ENCODE measurements around the gene ADGRD1.
"Not testable (repeated sequence)": the region's sequence is repeated elsewhere in the genome, so short reads cannot be mapped to it uniquely, and the experiment has no call there.

The ADGRD1 gene

DNA sequence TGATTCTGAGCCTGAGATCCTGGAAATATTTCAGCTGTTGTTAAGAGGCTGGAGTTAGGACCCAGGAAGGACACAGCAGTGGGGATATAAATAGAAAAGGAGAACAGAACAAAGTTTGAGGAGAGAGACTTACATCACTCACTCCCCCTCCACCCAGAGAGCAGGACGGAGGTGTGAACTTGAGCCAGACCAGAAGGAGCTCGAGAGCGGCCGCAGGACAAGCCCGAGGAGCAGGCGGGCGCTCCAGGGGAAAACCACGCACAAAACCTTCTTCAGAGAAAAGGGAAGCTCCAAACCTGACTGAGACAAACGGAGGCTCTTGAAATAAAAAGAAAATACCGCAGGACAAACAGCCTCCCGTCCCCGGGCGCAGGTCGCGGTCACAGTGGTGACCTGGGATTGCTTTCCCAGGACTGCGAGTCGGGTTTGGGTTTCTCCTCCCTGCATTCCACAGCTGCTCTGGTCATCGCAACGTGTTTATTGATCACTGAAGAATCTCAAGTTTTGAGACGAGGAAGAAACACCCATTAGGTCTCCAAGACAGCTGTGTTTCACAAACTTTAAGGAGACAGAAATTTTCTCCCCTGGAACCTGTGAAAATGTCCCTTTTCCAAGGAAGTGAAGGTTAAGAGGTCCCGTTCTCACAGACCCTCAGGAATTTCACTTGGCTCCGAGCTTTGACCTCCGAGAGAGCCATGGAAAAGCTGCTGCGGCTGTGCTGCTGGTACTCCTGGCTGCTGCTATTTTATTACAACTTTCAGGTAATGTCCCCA lies at the start of gene ADGRD1:
TSS of gene ADGRD1 (plus strand) at position 137 of the 773 bp plus-strand sequence. CDS start at position 696, 559 bp downstream.
- no peak for DNase-seq
- in situ Hi-C loops (cut with HindIII; ENCODE audit: low pct_ligation_motif_present, low pct_unique_long_range_greater_than_20kb, low sequenced_read_pairs) = no loop called here

DNA sequence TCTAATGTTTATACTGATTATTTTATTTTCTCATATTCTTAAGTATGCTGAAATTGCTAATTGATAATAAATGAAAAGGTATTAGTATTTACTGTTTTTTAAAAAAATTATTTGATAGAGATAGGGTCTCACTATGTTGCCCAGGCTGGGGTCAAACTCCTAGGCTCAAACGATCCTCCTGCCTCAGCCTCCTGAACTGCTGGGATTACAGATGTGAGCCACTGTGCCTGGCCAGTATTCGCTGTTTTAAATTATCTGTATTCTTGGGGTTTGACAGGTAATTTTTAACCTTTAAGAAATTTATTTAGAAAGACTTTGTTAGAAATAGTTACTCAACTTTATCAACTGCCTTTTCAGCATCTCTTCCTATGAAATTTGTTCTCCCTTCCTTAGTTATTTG lies 49.6 kb upstream of the ADGRD1 start:
- in situ Hi-C loops (cut with HindIII; ENCODE audit: low pct_ligation_motif_present, low pct_unique_long_range_greater_than_20kb, low sequenced_read_pairs) = no loop called here
- DNase-seq = no peak

DNA sequence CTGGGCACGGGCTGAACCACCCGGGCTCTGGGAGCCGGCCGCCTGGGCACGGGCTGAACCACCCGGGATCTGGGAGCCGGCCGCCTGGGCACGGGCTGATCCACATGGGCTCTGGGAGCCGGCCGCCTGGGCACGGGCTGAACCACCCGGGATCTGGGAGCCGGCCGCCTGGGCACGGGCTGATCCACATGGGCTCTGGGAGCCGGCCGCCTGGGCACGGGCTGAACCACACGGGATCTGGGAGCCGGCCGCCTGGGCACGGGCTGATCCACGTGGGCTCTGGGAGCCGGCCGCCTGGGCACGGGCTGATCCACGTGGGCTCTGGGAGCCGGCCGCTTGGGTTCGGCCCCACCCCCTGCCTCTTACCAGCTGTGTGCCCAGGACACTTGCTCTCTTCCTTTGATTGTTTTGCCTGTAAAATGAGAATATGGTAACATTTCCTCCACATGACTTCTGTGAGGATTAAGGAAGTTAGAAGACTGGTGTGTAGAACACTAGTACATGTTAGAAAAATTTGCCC lies 48.7 kb upstream of the ADGRD1 start:
- DNase-seq; in situ Hi-C loops (cut with HindIII; ENCODE audit: low pct_ligation_motif_present, low pct_unique_long_range_greater_than_20kb, low sequenced_read_pairs): not testable (repeated sequence)

DNA sequence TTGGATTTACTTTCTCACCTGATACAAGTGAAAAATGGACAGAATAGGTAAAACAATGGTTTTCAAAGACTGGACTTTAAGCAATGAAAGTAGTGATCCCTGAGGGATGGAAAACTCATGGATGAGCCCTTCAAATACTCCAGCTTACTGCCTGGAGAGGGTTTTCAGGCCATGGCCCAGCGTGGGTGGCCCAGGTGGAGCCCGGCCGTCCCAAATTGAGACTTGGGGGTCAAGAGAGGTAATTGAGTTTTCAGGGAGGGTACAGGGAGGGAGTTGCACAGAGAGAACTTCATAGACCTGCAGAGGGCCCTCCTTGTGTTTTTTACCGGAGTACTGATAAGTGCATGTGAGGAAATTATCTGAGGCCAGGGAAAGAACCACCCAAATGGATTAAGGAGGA lies 44.6 kb upstream of the ADGRD1 start:
- DNase-seq = no peak
- in situ Hi-C loops (cut with HindIII; ENCODE audit: low pct_ligation_motif_present, low pct_unique_long_range_greater_than_20kb, low sequenced_read_pairs) = no loop called here

DNA sequence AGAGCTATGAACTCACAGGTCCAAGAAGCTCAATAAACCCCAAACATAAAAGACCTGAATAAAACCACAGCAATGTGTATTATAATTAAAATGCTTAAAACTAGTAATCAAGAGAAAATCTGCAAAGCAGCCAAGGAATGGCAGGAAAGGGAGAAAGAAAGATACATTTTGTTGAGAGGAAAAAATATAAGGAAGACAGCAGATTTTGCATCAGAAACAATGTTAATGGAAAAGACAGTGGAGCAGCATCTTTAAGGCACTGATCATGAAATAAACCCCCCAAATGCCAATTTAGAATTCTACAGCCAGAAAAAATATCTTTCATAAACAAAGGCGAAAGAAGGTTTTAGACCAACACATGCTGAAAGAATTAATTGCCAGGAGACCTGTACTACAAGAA lies 42.5 kb upstream of the ADGRD1 start:
- no peak for DNase-seq
- in situ Hi-C loops (cut with HindIII; ENCODE audit: low pct_ligation_motif_present, low pct_unique_long_range_greater_than_20kb, low sequenced_read_pairs) = no loop called here

DNA sequence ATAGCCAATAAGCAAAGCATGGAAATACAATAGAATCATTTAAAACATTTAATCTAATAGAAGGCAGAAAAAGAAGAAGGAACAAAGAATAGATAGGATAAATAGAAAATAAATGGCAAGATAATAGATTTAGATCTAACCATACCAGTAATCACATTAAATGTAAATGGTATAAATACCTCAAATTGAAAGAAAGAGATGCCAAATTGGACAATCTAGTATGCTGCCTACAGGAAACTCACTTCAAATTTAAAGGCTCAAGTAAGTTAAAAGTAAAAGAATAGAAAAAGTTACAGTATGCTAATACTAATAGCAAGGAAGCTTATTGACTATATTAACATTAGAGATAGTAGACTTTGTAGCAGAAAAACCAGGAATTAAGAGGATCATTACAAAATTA lies 41.8 kb upstream of the ADGRD1 start:
- in situ Hi-C loops (cut with HindIII; ENCODE audit: low pct_ligation_motif_present, low pct_unique_long_range_greater_than_20kb, low sequenced_read_pairs) = no loop called here
- DNase-seq = no peak

DNA sequence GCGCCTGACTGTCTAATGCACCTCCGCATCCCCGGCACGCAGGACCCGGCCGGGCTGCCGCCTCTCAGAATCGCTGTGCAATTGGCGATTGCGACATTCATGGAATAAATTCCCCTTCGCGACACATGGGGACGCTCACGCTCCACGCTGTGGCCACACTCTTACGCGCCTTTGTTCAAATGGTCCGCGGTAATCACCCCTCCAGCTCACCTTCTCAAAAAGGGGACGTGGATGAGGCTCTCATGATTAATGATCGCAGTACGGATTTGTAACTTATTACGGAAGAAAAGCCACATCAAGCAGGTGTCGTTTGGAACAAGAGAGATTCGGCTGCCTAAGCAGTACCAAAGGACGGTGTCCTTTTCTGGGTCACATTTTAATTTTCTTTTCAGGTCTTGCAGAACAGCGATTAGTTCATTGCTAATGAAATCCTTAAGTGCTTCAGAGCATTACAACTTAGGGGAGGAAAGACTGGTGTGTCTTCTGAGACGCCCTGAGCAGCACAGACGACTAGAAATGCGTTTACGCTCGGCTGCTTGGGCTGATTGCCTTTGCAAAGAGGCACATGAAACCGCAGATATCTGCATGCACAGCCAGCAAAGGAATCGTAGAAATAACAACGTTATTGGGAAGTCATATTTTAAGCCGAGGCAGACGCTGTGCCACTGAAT lies 37.3 kb upstream of the ADGRD1 start:
- peak; percentile 54 for DNase-seq
- in situ Hi-C loops (cut with HindIII; ENCODE audit: low pct_ligation_motif_present, low pct_unique_long_range_greater_than_20kb, low sequenced_read_pairs) = no loop called here

DNA sequence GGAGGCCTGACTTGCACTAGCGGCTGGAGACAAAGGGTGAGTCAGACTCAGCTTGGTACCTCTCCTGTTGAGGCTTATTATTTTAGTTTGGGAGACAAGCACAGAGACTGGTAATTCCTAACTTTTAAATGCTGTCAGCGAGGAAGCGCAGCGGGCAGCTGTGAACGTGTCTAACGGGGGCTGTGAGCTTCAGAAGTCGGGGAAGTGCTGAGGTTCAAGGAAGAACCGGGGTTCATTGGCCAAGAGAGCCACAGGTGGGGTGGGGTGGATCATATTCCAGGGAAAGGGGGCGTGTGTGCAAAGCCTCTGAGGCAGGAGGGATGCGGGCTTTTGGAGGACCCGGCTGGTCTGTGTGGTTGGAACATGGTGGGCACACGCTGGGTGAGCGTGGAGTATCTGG lies 36.1 kb upstream of the ADGRD1 start:
- in situ Hi-C loops (cut with HindIII; ENCODE audit: low pct_ligation_motif_present, low pct_unique_long_range_greater_than_20kb, low sequenced_read_pairs) = no loop called here
- DNase-seq = no peak

DNA sequence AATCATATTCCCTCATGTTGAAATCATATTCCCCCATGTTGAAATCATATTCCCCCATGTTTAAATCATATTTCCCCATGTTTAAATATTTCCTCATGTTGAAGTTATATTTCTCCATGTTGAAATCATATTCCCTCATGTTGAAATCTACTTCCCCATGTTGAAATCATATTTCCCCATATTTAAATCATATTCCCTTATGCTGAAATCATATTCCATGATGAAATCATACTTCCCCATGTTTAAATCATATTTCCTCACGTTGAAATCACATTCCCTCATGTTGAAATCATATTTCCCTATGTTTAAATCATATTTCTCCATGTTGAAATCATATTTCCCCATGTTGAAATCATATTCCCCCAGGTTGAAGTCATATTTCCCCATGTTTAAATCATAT lies 34.6 kb upstream of the ADGRD1 start:
- in situ Hi-C loops (cut with HindIII; ENCODE audit: low pct_ligation_motif_present, low pct_unique_long_range_greater_than_20kb, low sequenced_read_pairs) = no loop called here
- no peak for DNase-seq

DNA sequence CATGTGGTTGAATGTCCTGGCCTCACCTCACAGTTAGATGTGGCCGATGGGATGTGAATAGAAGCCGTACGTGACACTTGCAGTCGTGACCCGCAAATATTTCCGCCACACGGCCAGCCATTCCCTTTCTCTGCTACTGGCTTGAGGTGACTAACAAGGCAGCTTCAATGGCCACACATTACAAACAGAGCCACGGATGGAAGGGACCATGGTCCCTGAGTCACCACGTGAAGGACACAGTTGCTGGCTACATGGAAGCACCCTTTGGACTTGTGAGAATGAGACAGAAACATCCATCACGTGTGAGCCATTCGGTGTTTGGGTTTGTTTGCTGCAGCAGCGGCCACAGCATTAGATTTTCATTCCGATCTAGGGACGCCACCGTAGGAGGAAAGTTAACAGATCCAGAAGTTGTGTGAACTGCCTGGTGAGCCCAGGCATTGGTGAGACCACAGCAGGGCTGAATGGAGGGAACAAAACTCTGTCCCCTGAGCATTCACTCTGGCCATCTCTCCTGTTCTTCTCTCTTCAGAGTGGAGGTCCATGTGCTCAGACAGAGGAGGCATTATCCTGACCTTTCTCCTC lies 33.5 kb upstream of the ADGRD1 start:
- no peak for DNase-seq
- in situ Hi-C loops (cut with HindIII; ENCODE audit: low pct_ligation_motif_present, low pct_unique_long_range_greater_than_20kb, low sequenced_read_pairs) = no loop called here

DNA sequence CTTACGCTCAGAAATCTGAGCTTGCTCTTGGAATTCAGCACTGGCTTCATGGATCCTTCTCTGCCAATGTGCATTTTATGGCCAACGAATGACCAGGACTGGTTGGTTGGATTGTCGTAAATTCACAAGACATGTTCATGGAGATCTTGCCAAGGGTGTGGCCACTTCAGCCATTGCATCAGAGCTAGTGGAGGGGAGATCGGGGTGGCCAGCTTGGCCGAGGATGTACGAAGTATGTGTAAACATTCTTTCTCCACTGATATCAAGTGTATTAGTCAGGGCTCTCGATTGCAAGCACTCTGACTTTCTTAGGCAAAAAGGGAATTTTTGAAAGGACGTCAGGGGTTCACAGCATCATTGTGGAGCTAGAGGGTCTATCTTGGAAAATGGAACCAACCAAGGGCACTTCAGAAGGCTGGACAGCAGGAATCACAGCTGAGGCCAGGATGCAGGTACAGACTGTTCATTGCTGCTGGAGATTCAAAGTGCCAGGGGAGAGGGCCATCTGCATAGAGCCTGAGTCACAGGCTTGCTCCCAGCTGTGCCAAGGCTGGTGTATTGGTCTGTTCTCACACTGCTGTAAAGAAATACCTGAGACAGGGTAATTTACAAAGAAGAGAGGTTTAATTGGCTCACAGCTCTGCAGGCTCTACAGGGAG lies 32.9 kb upstream of the ADGRD1 start:
- DNase-seq = no peak
- in situ Hi-C loops (cut with HindIII; ENCODE audit: low pct_ligation_motif_present, low pct_unique_long_range_greater_than_20kb, low sequenced_read_pairs) = no loop called here

DNA sequence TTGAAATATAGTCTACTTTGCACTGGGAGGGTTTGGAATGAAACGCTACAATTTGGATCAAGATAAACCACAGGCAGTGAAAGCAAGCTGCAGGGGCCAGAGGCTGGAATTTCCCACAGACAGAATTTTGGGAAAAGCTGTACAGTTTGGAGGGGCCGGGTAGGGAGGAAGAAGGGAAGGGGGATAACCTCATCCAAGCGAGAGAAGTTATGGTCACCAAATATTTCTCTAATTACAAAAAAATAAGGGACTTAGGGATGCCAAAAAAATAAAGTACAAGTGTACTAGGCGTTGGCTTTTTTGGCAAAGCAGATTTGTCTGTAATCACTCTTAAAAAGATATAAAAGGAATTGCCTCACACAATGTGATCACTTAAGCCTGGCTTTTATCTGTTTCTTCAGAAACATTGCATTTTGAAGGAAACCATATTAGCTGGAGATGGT lies 31.2 kb upstream of the ADGRD1 start:
- no peak for DNase-seq
- in situ Hi-C loops (cut with HindIII; ENCODE audit: low pct_ligation_motif_present, low pct_unique_long_range_greater_than_20kb, low sequenced_read_pairs) = no loop called here

DNA sequence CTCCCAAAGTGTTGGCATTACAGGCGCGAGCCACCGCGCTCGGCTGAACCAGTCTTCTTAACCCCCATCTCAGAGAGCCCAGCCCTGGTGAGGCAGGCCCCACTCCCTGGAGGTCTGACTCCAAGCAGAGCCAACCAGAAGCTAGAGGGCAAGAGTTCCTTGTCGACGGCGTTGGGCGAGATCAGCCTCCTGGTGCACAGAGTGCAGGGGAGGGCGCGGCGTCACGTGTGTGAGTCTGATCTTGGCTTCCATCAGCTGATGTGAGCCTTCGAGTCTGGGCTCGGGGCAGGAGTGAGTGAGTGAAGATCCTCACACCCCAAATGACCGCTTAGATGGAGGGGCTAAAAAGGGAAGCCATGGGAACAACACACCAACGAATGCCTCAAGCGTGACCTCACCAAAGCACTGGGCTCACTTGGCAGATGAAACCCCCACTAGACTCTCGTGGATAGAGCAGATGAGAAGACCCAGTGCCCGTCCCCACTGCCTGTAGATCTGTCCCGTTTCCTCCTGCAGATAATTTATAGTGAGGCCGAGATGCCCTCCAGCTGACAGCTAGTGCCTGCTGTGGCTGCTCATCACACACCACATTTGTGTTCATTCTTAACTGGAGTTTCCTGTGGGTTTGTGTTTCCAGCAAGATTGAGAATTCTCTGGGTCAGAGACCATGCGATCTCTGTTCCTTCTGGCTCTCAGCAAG lies 28.6 kb upstream of the ADGRD1 start:
- DNase-seq = no peak
- in situ Hi-C loops (cut with HindIII; ENCODE audit: low pct_ligation_motif_present, low pct_unique_long_range_greater_than_20kb, low sequenced_read_pairs) = no loop called here

DNA sequence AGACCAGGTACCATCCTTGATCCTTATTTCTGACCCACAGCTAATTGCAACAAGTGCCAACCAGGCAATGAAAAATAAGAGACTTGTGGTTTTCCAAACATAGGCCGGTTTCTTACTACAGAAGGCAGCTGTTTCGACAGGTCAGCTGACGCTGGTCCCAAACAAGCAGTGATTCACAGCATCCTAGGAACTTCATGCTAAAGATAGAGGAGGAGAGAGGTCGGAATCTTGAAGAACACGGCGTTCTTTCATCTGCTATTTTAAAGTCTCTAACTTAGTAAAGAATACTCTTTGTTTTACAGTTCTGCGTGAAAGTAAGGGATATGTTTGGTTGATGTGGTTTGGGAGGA lies 28.1 kb upstream of the ADGRD1 start:
- in situ Hi-C loops (cut with HindIII; ENCODE audit: low pct_ligation_motif_present, low pct_unique_long_range_greater_than_20kb, low sequenced_read_pairs) = no loop called here
- no peak for DNase-seq

DNA sequence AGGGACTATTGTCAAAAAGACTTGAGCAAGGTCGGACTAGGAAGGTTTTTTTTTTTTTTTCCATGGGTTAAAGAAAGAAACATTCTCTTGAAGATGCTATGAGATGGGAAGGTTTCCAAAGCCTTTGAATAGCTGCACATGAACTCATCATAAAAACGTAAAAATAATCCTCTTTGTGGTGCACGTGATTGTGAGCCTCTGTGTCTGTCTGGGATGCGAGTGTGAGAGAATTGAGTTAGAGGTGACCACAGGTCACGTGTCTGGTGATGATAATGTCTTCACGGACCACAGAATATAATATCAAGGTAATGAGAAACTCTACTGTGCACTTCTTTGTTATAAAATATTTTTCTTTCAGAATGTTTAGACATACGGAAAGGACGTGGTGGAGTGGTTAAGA lies 24.3 kb upstream of the ADGRD1 start:
- in situ Hi-C loops (cut with HindIII; ENCODE audit: low pct_ligation_motif_present, low pct_unique_long_range_greater_than_20kb, low sequenced_read_pairs) = no loop called here
- no peak for DNase-seq

DNA sequence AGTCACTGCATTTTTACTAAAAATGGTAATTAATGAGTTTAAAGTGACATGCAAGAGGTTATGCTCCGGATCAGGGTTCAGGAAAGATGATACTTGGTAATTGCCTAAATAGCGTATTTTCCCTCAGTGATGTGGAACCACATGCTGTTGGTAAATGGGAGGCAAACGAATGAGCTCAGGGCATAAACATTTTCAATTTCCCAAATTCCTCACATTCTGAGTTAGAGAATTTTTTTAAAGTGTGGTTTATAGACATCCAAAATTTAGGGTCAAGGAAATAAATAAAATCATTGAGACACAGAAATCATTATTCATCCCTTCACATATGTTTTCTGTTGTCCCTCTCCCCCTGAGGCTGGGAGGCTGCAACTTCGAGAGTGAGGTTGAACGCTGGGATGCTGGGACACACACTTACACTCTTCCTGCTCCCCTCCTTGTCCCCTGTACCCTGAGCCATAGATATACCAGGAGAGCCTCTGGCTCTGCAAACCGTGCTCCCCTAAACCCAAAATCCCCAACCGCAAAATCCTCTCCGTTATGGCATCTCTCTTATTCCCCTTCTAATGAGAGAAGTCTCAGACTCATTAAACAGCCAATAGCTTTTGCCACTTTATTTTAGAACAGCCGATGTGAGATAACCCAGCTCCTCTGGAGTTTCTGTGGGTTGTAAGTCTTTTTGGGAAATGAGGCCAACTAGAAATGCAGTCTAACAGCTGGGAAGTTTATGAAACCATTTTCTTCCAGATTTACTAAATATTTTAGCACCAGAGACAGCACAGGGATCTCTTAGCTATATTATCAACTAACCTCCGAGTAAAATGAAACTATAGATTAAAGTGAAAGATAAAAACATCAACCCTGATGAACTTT lies 21.4 kb upstream of the ADGRD1 start:
- in situ Hi-C loops (cut with HindIII; ENCODE audit: low pct_ligation_motif_present, low pct_unique_long_range_greater_than_20kb, low sequenced_read_pairs) = no loop called here
- DNase-seq = no peak

DNA sequence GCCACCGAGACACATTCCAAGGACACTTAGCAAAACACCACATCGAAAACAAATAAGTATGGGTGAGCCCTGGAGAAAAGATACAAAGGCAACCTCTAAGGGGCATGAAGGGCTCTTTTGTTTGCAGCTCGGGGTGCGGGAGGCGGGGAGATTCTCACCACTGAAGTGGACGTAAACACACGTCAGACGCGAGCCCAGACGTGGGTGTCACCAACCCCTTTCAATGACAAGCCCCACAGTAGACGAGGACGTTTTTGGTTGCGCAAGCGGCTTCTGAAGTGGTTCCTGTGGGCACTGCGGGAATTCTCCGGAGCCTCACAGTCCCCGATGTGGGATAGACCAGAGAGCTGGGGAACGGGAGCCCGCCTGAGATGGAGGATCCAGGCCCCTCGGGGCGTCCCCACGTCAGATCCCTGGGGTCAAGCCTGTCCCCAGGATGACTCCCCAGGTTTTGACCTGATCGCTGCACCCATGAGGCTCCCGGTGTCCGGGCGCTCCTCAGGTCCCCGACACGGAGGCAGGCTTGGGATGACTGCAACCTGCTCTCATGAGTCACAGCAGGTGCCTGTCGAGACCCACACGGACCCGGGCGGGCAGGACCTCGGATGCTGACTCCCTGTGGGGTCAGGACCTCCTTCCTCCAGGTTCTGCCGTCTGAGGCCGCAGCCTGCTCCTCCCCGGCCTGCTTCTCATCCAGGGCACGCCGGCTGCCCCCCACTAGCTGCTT lies 20.3 kb upstream of the ADGRD1 start:
- in situ Hi-C loops (cut with HindIII; ENCODE audit: low pct_ligation_motif_present, low pct_unique_long_range_greater_than_20kb, low sequenced_read_pairs) = no loop called here
- DNase-seq = no peak

Data from ACHN (cell line).